ENCODE data around the gene WNT3A. TPM values are rescaled to one million over a fixed set of nuclear protein-coding genes. Genes with fewer than 3 reads are reported as not detected.

The WNT3A gene
- total RNA-seq, 1 experiment from 2014 or later, result not detected

DNA sequence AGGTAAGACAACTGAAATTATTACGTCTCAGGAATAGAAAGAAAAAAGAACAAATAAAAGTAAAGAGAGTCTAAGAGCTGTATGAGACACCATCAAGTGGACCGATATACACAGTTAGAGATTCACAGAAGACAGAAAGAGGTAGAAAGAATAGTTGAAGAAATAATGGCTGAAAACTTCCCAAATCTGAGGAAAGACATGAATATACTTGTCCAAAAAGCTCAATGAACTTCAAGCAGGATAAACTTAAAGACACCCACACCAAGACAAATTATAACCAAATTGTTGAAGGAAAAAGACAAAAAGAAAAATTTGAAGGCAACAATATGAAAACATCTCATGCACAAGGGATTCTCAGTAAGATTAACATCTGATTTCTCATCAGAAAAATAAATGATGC is 19.6 kb upstream of the WNT3A start:
- Mint-ChIP-seq H3K4me3 (ENCODE audit: low read depth, unreplicated experiment) (no peak overlapping the region), H3K4me1 (ENCODE audit: low read depth, unreplicated experiment) (no peaks in the 10 kb centered on the region), H3K9me3 (ENCODE audit: low read depth, unreplicated experiment) (peaks cover 6% of the 10 kb centered on the region), H3K36me3 (ENCODE audit: insufficient read depth, unreplicated experiment) (no peaks in the 10 kb centered on the region), H3K27me3 (ENCODE audit: unreplicated experiment) (peaks cover 13% of the 10 kb centered on the region), H3K27ac (ENCODE audit: unreplicated experiment) (no peak overlapping the region)
- TF ChIP-seq, protein P1, sequence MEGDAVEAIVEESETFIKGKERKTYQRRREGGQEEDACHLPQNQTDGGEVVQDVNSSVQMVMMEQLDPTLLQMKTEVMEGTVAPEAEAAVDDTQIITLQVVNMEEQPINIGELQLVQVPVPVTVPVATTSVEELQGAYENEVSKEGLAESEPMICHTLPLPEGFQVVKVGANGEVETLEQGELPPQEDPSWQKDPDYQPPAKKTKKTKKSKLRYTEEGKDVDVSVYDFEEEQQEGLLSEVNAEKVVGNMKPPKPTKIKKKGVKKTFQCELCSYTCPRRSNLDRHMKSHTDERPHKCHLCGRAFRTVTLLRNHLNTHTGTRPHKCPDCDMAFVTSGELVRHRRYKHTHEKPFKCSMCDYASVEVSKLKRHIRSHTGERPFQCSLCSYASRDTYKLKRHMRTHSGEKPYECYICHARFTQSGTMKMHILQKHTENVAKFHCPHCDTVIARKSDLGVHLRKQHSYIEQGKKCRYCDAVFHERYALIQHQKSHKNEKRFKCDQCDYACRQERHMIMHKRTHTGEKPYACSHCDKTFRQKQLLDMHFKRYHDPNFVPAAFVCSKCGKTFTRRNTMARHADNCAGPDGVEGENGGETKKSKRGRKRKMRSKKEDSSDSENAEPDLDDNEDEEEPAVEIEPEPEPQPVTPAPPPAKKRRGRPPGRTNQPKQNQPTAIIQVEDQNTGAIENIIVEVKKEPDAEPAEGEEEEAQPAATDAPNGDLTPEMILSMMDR (IDR thresholded peaks at IDR 0.05; ENCODE audit: unreplicated experiment), result no peak
- no peak for DNase-seq
- CTCF ChIA-PET, result no interaction called here
- intact Hi-C loops (cut with micrococcal nuclease; ENCODE audit: unreplicated experiment), result no loop called here
- BruUV-seq (replicated peaks), result no TSS peak

GRCh38 chr1:227994632-227995300 is 12.0 kb upstream of the WNT3A start:
- intact Hi-C loops (cut with micrococcal nuclease; ENCODE audit: unreplicated experiment), result loop anchor here (5.0 kb wide), 2 partner anchors 78 to 523 kb away; no protein-coding TSS in a partner anchor
- DNase-seq, result no peak
- no TSS peak for BruUV-seq (replicated peaks)
- CTCF ChIA-PET, result no interaction called here
- peaks cover 25% of the 10 kb centered on the region for H3K9me3 Mint-ChIP-seq (ENCODE audit: low read depth, unreplicated experiment)
- H3K27ac Mint-ChIP-seq (ENCODE audit: unreplicated experiment), result no peak overlapping the region
- TF ChIP-seq, protein P1 (IDR thresholded peaks at IDR 0.05; ENCODE audit: unreplicated experiment), result no peak
- peaks cover 24% of the 10 kb centered on the region for H3K27me3 Mint-ChIP-seq (ENCODE audit: unreplicated experiment)
- no peak overlapping the region for H3K4me3 Mint-ChIP-seq (ENCODE audit: low read depth, unreplicated experiment)
- no peaks in the 10 kb centered on the region for H3K36me3 Mint-ChIP-seq (ENCODE audit: insufficient read depth, unreplicated experiment)
- no peaks in the 10 kb centered on the region for H3K4me1 Mint-ChIP-seq (ENCODE audit: low read depth, unreplicated experiment)

- Mint-ChIP-seq H3K36me3 (ENCODE audit: insufficient read depth, unreplicated experiment) (no peaks in the 10 kb centered on the region), H3K27me3 (ENCODE audit: unreplicated experiment) (peaks cover 40% of the 10 kb centered on the region), H3K4me1 (ENCODE audit: low read depth, unreplicated experiment) (no peaks in the 10 kb centered on the region), H3K27ac (ENCODE audit: unreplicated experiment) (no peak overlapping the region), H3K4me3 (ENCODE audit: low read depth, unreplicated experiment) (no peak overlapping the region), H3K9me3 (ENCODE audit: low read depth, unreplicated experiment) (peaks cover 25% of the 10 kb centered on the region)
- CTCF ChIA-PET, result no interaction called here
- intact Hi-C loops (cut with micrococcal nuclease; ENCODE audit: unreplicated experiment), result loop anchor here (5.0 kb wide), 2 partner anchors 76 to 521 kb away; no protein-coding TSS in a partner anchor
- no TSS peak for BruUV-seq (replicated peaks)
- TF ChIP-seq, protein P1 (IDR thresholded peaks at IDR 0.05; ENCODE audit: unreplicated experiment), result no peak
- no peak for DNase-seq
These were observed 10.4 kb upstream of the WNT3A start for GRCh38 chr1:227996187-227996950.

GRCh38 chr1:227998374-227999055 is 8.3 kb upstream of the WNT3A start:
- TF ChIP-seq, protein P1 (IDR thresholded peaks at IDR 0.05; ENCODE audit: unreplicated experiment), result no peak
- H3K27ac Mint-ChIP-seq (ENCODE audit: unreplicated experiment), result no peak overlapping the region
- BruUV-seq (replicated peaks), result no TSS peak
- no peak overlapping the region for H3K4me3 Mint-ChIP-seq (ENCODE audit: low read depth, unreplicated experiment)
- H3K9me3 Mint-ChIP-seq (ENCODE audit: low read depth, unreplicated experiment), result peaks cover 22% of the 10 kb centered on the region
- no peaks in the 10 kb centered on the region for H3K4me1 Mint-ChIP-seq (ENCODE audit: low read depth, unreplicated experiment)
- peaks cover 62% of the 10 kb centered on the region for H3K27me3 Mint-ChIP-seq (ENCODE audit: unreplicated experiment)
- intact Hi-C loops (cut with micrococcal nuclease; ENCODE audit: unreplicated experiment), result loop anchor here (5.0 kb wide), 2 partner anchors 74 to 519 kb away; no protein-coding TSS in a partner anchor
- CTCF ChIA-PET, result interaction anchor here (1.3 kb wide), 1 partner anchor 132 kb away, joined by 12 read pairs; no protein-coding TSS in a partner anchor
- no peaks in the 10 kb centered on the region for H3K36me3 Mint-ChIP-seq (ENCODE audit: insufficient read depth, unreplicated experiment)
- no peak for DNase-seq

Measured in Calu3 (cell line).